Psoas muscle (tissue), 8 donors: ENCODE results near the gene NAA60. TPM values are rescaled to one million over a fixed set of nuclear protein-coding genes. Genes with fewer than 3 reads are reported as not detected.

Experiments
- ATAC-seq, 4 donors: fragments of 200-7000 bp; cut with Tn5 transposase; one replicate each; pipeline ENCODE4 v1.9.1; 2020; ENCODE audit warnings: moderate library complexity in 3 of 4, mild to moderate bottlenecking in 2 of 4
- DNase-seq, 2 donors: peaks; one replicate each; pipeline ENCODE4 v3.0.0-alpha.2; 2020
- H3K27ac ChIP-seq: fragments of 200-600 bp; one replicate; pipeline ENCODE4 v1.8.0; 2022
- H3K27me3 ChIP-seq, 3 donors: fragments of 200-600 bp in 1 of 3; one replicate each; pipeline versions ENCODE4 v1.6.1 to v1.8.0; 2013 to 2022; ENCODE audit warnings: low read length in 2 of 3, mild to moderate bottlenecking in 2 of 3, moderate library complexity in 1 of 3; ENCODE audit not compliant: insufficient read depth in 3 of 3
- H3K36me3 ChIP-seq, 2 donors: fragments of 200-600 bp in 1 of 2; one replicate each; pipeline versions ENCODE4 v1.6.1 to v1.8.0; 2013 to 2022; ENCODE audit warnings: low read depth in 1 of 2, mild to moderate bottlenecking in 1 of 2, moderate library complexity in 1 of 2; ENCODE audit not compliant: insufficient read depth in 1 of 2
- H3K4me1 ChIP-seq: fragments of 200-600 bp; one replicate; pipeline ENCODE4 v1.8.0; 2022
- H3K4me3 ChIP-seq: fragments of 200-600 bp; one replicate; pipeline ENCODE4 v1.8.0; 2022; ENCODE audit warnings: mild to moderate bottlenecking
- H3K9me3 ChIP-seq: fragments of 200-600 bp; one replicate; pipeline ENCODE4 v1.8.0; 2022
- WGBS, 3 donors: extraction: QIAGEN DNeasy Blood & Tissue Kit; methylation state at CpG; one replicate each; pipeline versions ENCODE4 v1.1.6 to v1.1.7; 2013; 5-methylcytosine and 5-hydroxymethylcytosine counted together
- intact Hi-C, 2 donors: fragments of 100-400 bp; cut with DNase I; formaldehyde crosslinking; loops; one replicate each; pipeline versions ENCODE4 v1.11.0 to v1.14.2; 2022
- polyA plus RNA-seq, 3 donors: library from polyadenylated mRNA; stranded (reverse); fragments of 200-250 nt; gene quantifications; one replicate each; pipeline ENCODE4 v1.2.3, GENCODE V29; 2013
- total RNA-seq, 4 donors: library from RNA; stranded (reverse); fragmentation: NEBNext Ultra II Directional in 2 of 4; extraction: Animal tissue kit (Norgen Biotek cat#: 25700) in 2 of 4; gene quantifications; one replicate each; pipeline versions ENCODE4 v1.2.1 to v1.2.4, GENCODE V29; 2021 to 2023
- TF ChIP-seq, protein P1 (sequence below): fragments of 200-600 bp; IDR thresholded peaks from one replicate; pipeline ENCODE4 v1.8.0; 2022; ENCODE audit warnings: antibody characterized with exemption
- donor health status: healthy with polysubstance abuse.
- donor health status: DM: no; HTN: no; CAD: no; lungs with moderate emphysema.
- donor health status: Bipolar disorder and iron deficiency.
- donor health status: healthy.
- donor health status: DM: yes; HTN: yes; CAD: no.
- donor health status: DM: no; HTN: no; CAD: no.
- donor health status: DM: no; HTN: no; CAD: no.
- donor health status: DM: yes; HTN: yes; CAD: no.

The NAA60 gene
- total and polyA plus RNA-seq, 7 donors: 17.9 to 29.3 (median 20.1) TPM

DNA sequence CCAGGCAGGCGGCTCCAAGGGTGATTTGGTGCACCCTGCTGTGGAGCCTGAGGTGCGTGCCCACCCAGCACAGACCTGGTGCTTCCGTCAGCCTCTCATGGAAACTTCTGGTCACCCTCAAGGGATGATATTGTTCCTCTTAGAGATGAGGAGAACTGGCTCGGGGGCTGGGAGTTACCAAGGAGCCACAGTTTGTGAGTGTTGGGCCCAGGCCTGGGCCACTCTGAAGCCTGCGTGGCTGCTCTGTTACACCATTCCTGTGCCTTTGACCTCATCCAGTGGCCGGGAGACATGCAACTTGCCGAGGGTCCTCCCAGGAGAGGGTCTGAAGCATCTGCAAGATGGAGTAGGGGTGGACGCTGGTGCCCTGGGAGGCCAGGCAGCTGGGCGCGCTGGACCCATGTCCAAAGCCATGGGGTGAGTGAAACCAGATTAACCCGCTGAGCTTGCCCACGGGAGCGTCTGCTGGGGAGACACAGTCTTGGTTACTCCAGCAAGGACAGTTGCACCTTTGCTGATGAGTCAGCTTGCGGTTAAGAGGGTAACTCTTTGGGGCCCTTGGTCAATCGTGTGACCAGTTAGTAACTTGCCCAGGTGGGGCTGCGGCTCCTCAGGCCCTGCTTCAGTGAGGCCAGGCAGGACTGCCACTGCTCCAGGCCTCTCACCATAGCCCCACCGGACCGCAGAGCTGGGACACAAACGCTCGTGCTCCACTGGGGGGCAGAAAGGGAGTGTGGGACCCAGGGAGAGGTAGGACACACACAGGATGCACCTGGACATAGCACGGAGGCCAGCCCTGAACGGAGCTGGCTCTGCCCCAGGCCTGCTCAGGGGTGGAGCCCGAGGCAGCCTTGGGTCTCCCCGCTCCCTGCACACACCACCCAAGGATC is 44.3 kb downstream of the NAA60 start:
- intact Hi-C loops: no loop called here
- ATAC-seq (no peak), DNase-seq (no peak)
- H3K27ac ChIP-seq: no peak overlapping the region
- peaks cover 22 to 48% of the 10 kb centered on the region in 2 donors for H3K36me3 ChIP-seq
- peaks cover 9% of the 10 kb centered on the region for H3K4me1 ChIP-seq
- no peaks in the 10 kb centered on the region for H3K27me3 ChIP-seq
- 81 to 85% (median 83%) methylated on average over 24 of the region's 24 CpGs for WGBS, 3 donors
- H3K9me3 ChIP-seq: no peaks in the 10 kb centered on the region
- TF ChIP-seq, protein P1, sequence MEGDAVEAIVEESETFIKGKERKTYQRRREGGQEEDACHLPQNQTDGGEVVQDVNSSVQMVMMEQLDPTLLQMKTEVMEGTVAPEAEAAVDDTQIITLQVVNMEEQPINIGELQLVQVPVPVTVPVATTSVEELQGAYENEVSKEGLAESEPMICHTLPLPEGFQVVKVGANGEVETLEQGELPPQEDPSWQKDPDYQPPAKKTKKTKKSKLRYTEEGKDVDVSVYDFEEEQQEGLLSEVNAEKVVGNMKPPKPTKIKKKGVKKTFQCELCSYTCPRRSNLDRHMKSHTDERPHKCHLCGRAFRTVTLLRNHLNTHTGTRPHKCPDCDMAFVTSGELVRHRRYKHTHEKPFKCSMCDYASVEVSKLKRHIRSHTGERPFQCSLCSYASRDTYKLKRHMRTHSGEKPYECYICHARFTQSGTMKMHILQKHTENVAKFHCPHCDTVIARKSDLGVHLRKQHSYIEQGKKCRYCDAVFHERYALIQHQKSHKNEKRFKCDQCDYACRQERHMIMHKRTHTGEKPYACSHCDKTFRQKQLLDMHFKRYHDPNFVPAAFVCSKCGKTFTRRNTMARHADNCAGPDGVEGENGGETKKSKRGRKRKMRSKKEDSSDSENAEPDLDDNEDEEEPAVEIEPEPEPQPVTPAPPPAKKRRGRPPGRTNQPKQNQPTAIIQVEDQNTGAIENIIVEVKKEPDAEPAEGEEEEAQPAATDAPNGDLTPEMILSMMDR: no peak
- H3K4me3 ChIP-seq: no peak overlapping the region

DNA sequence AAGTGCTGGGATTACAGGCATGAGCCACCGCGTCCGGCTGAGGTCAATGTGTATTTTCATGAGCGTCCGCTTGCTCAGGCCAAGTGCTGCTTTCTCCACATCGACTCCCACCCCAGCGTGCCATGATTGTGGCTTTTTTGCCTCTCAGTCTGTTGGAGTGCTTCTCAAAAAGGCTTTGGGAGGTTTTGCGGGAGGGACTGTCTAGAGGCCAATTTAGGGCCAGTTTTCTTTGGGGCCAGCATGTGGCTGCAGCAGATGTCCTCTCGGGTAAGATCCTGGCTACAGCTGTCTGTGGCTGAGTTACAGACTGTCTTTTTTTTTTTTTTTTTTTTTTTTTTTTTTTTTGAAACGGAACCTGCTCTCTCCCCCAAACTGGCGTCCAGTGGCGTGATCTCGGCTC is 45.3 kb downstream of the NAA60 start:
- Histone ChIP-seq H3K4me1 (peaks cover 11% of the 10 kb centered on the region), H3K4me3 (no peak overlapping the region), H3K9me3 (no peaks in the 10 kb centered on the region), H3K27me3 (no peaks in the 10 kb centered on the region), H3K27ac (no peak overlapping the region), H3K36me3 (peaks cover 13 to 38% of the 10 kb centered on the region in 2 donors)
- DNase-seq (no peak), ATAC-seq (no peak)
- intact Hi-C loops: no loop called here
- WGBS, 3 donors: 42 to 66% (median 49%) methylated on average over 9 to 10 of the region's 13 CpGs
- TF ChIP-seq, protein P1: no peak

DNA sequence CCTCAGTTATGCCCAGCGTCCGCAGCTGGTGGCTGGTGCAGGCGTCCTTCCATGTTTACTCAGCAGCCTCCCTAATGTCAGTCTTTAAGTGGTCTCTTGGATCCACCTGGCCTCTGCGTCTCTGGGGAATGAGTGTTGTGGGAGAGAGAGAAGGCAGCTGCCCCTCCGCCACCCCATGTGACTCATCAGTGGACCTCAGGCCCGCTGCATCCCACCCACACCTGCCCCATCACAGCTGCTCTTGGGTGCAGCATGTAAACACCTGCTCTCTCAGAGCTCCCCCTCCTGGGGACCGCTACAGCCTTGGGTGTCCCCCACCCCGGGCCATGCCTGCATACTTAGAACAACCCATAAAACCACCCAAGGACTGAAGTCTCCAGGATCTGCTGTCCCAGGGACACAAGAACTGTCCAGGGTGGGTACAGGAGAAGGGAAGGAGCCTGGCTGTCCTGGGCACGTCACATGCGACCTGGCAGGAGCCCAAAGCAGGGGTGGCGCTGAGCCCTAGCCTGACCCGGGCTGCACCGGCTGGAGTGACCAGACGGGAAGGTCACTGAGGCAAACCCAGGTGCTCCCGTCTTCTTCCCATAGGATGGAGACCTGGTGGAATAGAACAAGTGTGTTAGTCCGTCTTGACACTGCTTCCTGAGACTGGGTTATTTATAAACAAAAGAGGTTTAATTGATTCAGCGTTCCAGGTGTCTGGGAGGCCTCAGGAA is 47.6 kb downstream of the NAA60 start:
- Histone ChIP-seq H3K27me3 (no peaks in the 10 kb centered on the region), H3K9me3 (no peaks in the 10 kb centered on the region), H3K4me3 (no peak overlapping the region), H3K27ac (no peak overlapping the region), H3K36me3 (peaks cover 0 to 15% of the 10 kb centered on the region in 2 donors), H3K4me1 (peaks cover 11% of the 10 kb centered on the region)
- ATAC-seq (peak in 3 of 4 donors; percentile 31 to 42 (median 42)), DNase-seq (no peak)
- 20 to 30% (median 26%) methylated on average over 17 of the region's 17 CpGs for WGBS, 3 donors
- intact Hi-C loops: loop anchor here in 1 of 2 donors (10.0 kb wide), 1 partner anchor 226 kb away; no protein-coding TSS in a partner anchor
- TF ChIP-seq, protein P1: no peak

DNA sequence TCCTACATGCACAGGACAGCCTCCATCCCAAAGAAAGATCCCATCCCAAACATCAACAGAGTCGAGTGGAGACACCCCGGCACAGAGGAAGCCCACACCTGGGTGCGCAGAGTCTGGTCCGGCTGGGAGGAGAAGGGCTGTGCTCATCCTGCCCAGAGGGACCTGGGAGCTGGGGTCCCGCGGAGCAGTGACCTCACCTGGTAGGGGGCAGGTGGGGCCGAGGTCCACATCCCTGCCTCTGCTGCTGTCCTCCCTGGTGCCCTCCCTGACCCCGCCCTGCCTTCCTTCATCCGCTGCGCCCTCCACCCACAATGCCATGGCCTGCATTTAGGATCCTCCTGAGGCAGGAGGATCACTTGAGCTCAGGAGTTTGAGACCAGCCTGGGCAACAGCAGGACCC is 48.9 kb downstream of the NAA60 start:
- no peaks in the 10 kb centered on the region for H3K27me3 ChIP-seq
- H3K27ac ChIP-seq: no peak overlapping the region
- no peak overlapping the region for H3K4me3 ChIP-seq
- peak in 1 of 4 donors; percentile 17 for ATAC-seq
- peaks cover 11% of the 10 kb centered on the region for H3K4me1 ChIP-seq
- no peaks in the 10 kb centered on the region for H3K9me3 ChIP-seq
- no peak for DNase-seq
- intact Hi-C loops: loop anchor here in 1 of 2 donors (10.0 kb wide), 1 partner anchor 228 kb away; no protein-coding TSS in a partner anchor
- WGBS, 3 donors: 80 to 91% (median 84%) methylated on average over 7 to 10 of the region's 10 CpGs
- TF ChIP-seq, protein P1: no peak
- H3K36me3 ChIP-seq: peaks cover 0 to 8% of the 10 kb centered on the region in 2 donors
